GM12873 (cell line): ENCODE data around the gene SLC12A3.

Source experiments
- CTCF ChIP-seq: IDR thresholded peaks from 2 replicates; pipeline ENCODE4 v1.5.1; 2012; ENCODE audit warnings: low read depth, mild to moderate bottlenecking, moderate library complexity, low read length, control low read depth; ENCODE audit not compliant: insufficient read depth; ENCODE audit errors: missing control alignments

Gene SLC12A3

DNA sequence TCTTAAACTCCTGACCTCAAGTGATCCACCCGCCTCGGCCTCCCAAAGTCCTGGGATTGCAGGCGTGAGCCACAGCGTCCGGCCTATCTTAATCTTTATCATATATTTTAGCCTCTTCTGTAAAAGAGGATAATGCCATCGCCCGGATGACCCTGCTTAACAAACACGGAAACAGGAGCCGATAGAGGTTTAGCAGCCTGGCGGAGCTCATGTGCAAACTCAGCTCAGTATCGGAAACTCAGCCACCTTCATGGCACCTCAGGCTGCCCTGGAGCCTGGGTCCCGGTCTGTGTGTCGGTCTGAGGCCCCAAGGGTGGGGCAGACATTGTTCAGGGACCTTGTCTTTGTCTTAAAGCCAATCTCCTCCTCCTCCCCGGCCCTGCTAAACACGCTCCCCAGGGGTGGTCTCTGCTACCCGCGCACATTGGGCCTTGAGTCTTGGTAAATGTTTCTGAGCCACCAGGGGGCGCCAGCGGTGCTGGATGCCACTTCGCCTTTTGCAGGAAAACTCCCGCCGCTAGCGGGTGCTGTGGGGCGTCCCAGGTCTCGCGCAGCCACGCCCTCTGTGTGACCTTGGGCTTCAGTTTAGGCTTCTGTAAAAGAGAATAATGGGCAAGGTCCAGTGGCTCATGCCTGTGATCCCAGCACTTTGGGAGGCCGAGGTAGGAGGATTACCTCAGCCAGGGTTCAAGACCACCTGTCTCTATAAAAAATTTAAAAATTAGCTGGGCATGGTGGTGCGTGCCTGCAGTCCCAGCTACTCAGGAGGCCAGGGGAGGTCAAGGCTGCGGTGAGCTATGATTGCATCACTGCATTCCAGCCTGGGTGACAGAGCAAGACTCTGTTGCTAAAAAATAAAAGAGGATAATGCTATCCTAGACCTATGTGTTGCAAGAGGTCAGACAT, 99.5 kb downstream of the SLC12A3 start:
- TF ChIP-seq CTCF: peak; percentile 97
